ENCODE data around the gene SLC7A14.

DNA sequence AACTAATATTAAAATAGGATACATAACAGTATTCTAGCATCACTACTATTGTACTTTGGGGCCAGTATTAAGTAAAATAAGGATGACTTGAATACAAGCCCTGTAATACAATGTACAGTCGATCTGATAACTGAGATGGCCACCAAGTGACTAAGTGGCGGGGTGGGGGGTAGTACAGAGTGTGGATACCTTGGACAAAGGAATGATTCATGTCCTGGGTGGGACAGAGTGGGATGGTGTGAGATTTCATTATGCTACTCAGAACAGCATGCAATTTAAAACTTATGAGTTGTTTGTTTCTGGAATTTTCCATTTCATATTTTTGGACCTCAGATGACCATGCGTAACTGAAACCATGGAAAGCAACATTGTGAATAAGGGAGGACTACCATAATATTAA, 46.0 kb downstream of the SLC7A14 start:
- no peak for TF ChIP-seq ZNF8 (CRISPR knock-in tag; IDR thresholded peaks at IDR 0.05)
- TF ChIP-seq CREB5 (CRISPR knock-in tag; IDR thresholded peaks at IDR 0.05; ENCODE audit: low read depth) = no peak
- TF ChIP-seq TSHZ2 (CRISPR knock-in tag; IDR thresholded peaks at IDR 0.05) = no peak
- TF ChIP-seq ESRRG (CRISPR knock-in tag; IDR thresholded peaks at IDR 0.05) = no peak
- TF ChIP-seq ZFP30 (CRISPR knock-in tag; IDR thresholded peaks at IDR 0.05) = no peak
- no peak for TF ChIP-seq OSR1 (CRISPR knock-in tag; IDR thresholded peaks at IDR 0.05)

All from SK-N-SH treated with all-trans-retinoic acid at 6 μM for 48 hours (cell line).